Ovary (tissue), 3 donors: ENCODE data around the gene IL15RA.

Experiments
- EP300 ChIP-seq: sonication (generic); formaldehyde crosslinking; IDR thresholded peaks from one replicate; pipeline ENCODE4 v1.6.1; 2017; ENCODE audit warnings: antibody characterized with exemption
- POLR2A ChIP-seq: fragments of 450-650 bp; IDR thresholded peaks from one replicate; pipeline ENCODE4 v1.6.1; 2017; ENCODE audit warnings: antibody characterized with exemption, mild to moderate bottlenecking, moderate library complexity
- TF ChIP-seq, protein P1 (sequence below), 3 donors: fragments of 450-650 bp in 2 of 3; fragments of 200-600 bp in 1 of 3; IDR thresholded peaks; one replicate each; pipeline versions ENCODE4 v1.5.1 to v1.8.0; 2016 to 2022; ENCODE audit warnings: antibody characterized with exemption in 3 of 3, mild to moderate bottlenecking in 1 of 3
- donor health status: DM: no; HTN: no; CAD: no.

GRCh38 chr10:5952731-5953385 is 24.5 kb downstream of the IL15RA start:
- TF ChIP-seq, protein P1, sequence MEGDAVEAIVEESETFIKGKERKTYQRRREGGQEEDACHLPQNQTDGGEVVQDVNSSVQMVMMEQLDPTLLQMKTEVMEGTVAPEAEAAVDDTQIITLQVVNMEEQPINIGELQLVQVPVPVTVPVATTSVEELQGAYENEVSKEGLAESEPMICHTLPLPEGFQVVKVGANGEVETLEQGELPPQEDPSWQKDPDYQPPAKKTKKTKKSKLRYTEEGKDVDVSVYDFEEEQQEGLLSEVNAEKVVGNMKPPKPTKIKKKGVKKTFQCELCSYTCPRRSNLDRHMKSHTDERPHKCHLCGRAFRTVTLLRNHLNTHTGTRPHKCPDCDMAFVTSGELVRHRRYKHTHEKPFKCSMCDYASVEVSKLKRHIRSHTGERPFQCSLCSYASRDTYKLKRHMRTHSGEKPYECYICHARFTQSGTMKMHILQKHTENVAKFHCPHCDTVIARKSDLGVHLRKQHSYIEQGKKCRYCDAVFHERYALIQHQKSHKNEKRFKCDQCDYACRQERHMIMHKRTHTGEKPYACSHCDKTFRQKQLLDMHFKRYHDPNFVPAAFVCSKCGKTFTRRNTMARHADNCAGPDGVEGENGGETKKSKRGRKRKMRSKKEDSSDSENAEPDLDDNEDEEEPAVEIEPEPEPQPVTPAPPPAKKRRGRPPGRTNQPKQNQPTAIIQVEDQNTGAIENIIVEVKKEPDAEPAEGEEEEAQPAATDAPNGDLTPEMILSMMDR (IDR thresholded peaks at IDR 0.05) = no peak
- TF ChIP-seq EP300 (no peak), POLR2A (no peak)
